ENCODE results near the gene NUP107. TPM values are rescaled to one million over a fixed set of nuclear protein-coding genes. Genes with fewer than 3 reads are reported as not detected.

The NUP107 gene
- total and polyA plus RNA-seq, 4 experiments from 2014 or later: 25.9 to 70.7 (median 54.4) TPM

GRCh38 chr12:68727776-68728175 lies 41.0 kb downstream of the NUP107 start:
- no peak for DNase-seq
- Mint-ChIP-seq H3K9me3 (no peaks in the 10 kb centered on the region), H3K4me3 (no peak overlapping the region), H3K36me3 (peaks cover 30 to 45% of the 10 kb centered on the region in 2 donors), H3K4me1 (no peaks in the 10 kb centered on the region), H3K27me3 (no peaks in the 10 kb centered on the region), H3K27ac (no peak overlapping the region)
- peaks cover 24% of the 10 kb centered on the region for H3K36me3 ChIP-seq (ENCODE audit: insufficient read depth, low read length)
- intact Hi-C loops (cut with micrococcal nuclease): no loop called here
- H3K27me3 ChIP-seq (ENCODE audit: insufficient read depth, low read length): no peaks in the 10 kb centered on the region
- no peak overlapping the region for H3K27ac ChIP-seq (ENCODE audit: low read depth, low read length)
- H3K4me1 ChIP-seq (ENCODE audit: insufficient read depth, low read length): no peaks in the 10 kb centered on the region
- CTCF ChIA-PET (ENCODE audit: partially characterized antibody): interaction anchor here (0.8 kb wide), 1 partner anchor 369 kb away, joined by 4 read pairs; no protein-coding TSS in a partner anchor
- no peak overlapping the region for H3K4me3 ChIP-seq (ENCODE audit: low read length in 2 of 2)
- POLR2A ChIA-PET (ENCODE audit: partially characterized antibody): no interaction called here
- no peaks in the 10 kb centered on the region for H3K9me3 ChIP-seq (ENCODE audit: control insufficient read depth in 1 of 2, low read length in 2 of 2)

GRCh38 chr12:68733661-68734071 lies 46.9 kb downstream of the NUP107 start:
- no peaks in the 10 kb centered on the region for H3K27me3 Mint-ChIP-seq
- Histone ChIP-seq H3K36me3 (ENCODE audit: insufficient read depth, low read length) (peaks cover 37% of the 10 kb centered on the region), H3K4me3 (ENCODE audit: low read length in 2 of 2) (no peak overlapping the region)

GRCh38 chr12:68739891-68740290 lies 53.1 kb downstream of the NUP107 start:
- ChIA-PET CTCF (ENCODE audit: partially characterized antibody) (interaction anchor here (1.0 kb wide), 1 partner anchor 97 kb away, joined by 3 read pairs; no protein-coding TSS in a partner anchor), POLR2A (ENCODE audit: partially characterized antibody) (interaction anchor here (0.6 kb wide), 1 partner anchor 16 kb away, joined by 4 read pairs; no protein-coding TSS in a partner anchor)
- Histone ChIP-seq H3K9me3 (ENCODE audit: control insufficient read depth in 1 of 2, low read length in 2 of 2) (no peaks in the 10 kb centered on the region), H3K4me1 (ENCODE audit: insufficient read depth, low read length) (no peaks in the 10 kb centered on the region), H3K36me3 (ENCODE audit: insufficient read depth, low read length) (peaks cover 13% of the 10 kb centered on the region), H3K27ac (ENCODE audit: low read depth, low read length) (no peak overlapping the region), H3K4me3 (ENCODE audit: low read length in 2 of 2) (no peak overlapping the region), H3K27me3 (ENCODE audit: insufficient read depth, low read length) (no peaks in the 10 kb centered on the region)
- intact Hi-C loops (cut with micrococcal nuclease): no loop called here
- H3K27me3 Mint-ChIP-seq: no peaks in the 10 kb centered on the region
- peaks cover 23 to 33% of the 10 kb centered on the region in 2 donors for H3K36me3 Mint-ChIP-seq
- H3K4me3 Mint-ChIP-seq: no peak overlapping the region
- DNase-seq: no peak
- peak overlapping the region in 1 of 7 donors; percentile 61 for H3K27ac Mint-ChIP-seq
- peaks cover 0 to 7% (median under 1%) of the 10 kb centered on the region in 4 donors for H3K4me1 Mint-ChIP-seq
- H3K9me3 Mint-ChIP-seq: no peaks in the 10 kb centered on the region

More at GRCh38 chr12:68733661-68734071, 46.9 kb downstream of the NUP107 start:
- Mint-ChIP-seq H3K27ac (peak overlapping the region in 1 of 7 donors; percentile 64), H3K9me3 (no peaks in the 10 kb centered on the region), H3K4me1 (no peaks in the 10 kb centered on the region), H3K4me3 (no peak overlapping the region), H3K36me3 (peaks cover 23 to 47% of the 10 kb centered on the region in 2 donors)
- no peaks in the 10 kb centered on the region for H3K4me1 ChIP-seq (ENCODE audit: insufficient read depth, low read length)
- no peak for DNase-seq
- ChIA-PET CTCF (ENCODE audit: partially characterized antibody) (no interaction called here), POLR2A (ENCODE audit: partially characterized antibody) (no interaction called here)
- H3K9me3 ChIP-seq (ENCODE audit: control insufficient read depth in 1 of 2, low read length in 2 of 2): no peaks in the 10 kb centered on the region
- intact Hi-C loops (cut with micrococcal nuclease): no loop called here
- H3K27me3 ChIP-seq (ENCODE audit: insufficient read depth, low read length): no peaks in the 10 kb centered on the region
- no peak overlapping the region for H3K27ac ChIP-seq (ENCODE audit: low read depth, low read length)

GRCh38 chr12:68743356-68743755 lies 56.6 kb downstream of the NUP107 start:
- H3K9me3 Mint-ChIP-seq: no peaks in the 10 kb centered on the region
- Histone ChIP-seq H3K9me3 (ENCODE audit: control insufficient read depth in 1 of 2, low read length in 2 of 2) (no peaks in the 10 kb centered on the region), H3K27me3 (ENCODE audit: insufficient read depth, low read length) (no peaks in the 10 kb centered on the region), H3K27ac (ENCODE audit: low read depth, low read length) (no peak overlapping the region), H3K36me3 (ENCODE audit: insufficient read depth, low read length) (peaks cover 3% of the 10 kb centered on the region), H3K4me3 (ENCODE audit: low read length in 2 of 2) (no peak overlapping the region), H3K4me1 (ENCODE audit: insufficient read depth, low read length) (peaks cover 21% of the 10 kb centered on the region)
- no peaks in the 10 kb centered on the region for H3K27me3 Mint-ChIP-seq
- H3K4me1 Mint-ChIP-seq: peaks cover 13 to 31% (median 22%) of the 10 kb centered on the region in 4 donors
- CTCF ChIA-PET (ENCODE audit: partially characterized antibody): no interaction called here
- H3K4me3 Mint-ChIP-seq: no peak overlapping the region
- H3K27ac Mint-ChIP-seq: peak overlapping the region in 1 of 7 donors; percentile 67
- POLR2A ChIA-PET (ENCODE audit: partially characterized antibody): no interaction called here
- DNase-seq: no peak
- intact Hi-C loops (cut with micrococcal nuclease): no loop called here
- H3K36me3 Mint-ChIP-seq: peaks cover 14 to 30% of the 10 kb centered on the region in 2 donors

GRCh38 chr12:68745376-68745903 lies 58.7 kb downstream of the NUP107 start:
- Mint-ChIP-seq H3K4me1 (peaks cover 26 to 46% (median 35%) of the 10 kb centered on the region in 4 donors), H3K36me3 (peaks cover 13 to 27% of the 10 kb centered on the region in 2 donors), H3K9me3 (no peaks in the 10 kb centered on the region), H3K4me3 (peak overlapping the region; percentile 92 to 99 (median 98)), H3K27me3 (no peaks in the 10 kb centered on the region), H3K27ac (peak overlapping the region; percentile 89 to 97 (median 93))
- ChIA-PET CTCF (ENCODE audit: partially characterized antibody) (interaction anchor here (0.9 to 2.5 kb wide), 6 partner anchors 63 to 522 kb away, joined by 3 to 16 read pairs (median 3); partner anchors contain the start of gene MDM2), POLR2A (ENCODE audit: partially characterized antibody) (interaction anchor here (0.6 to 4.3 kb wide), 11 partner anchors 9 to 1476 kb away, joined by 3 to 93 read pairs (median 4); partner anchors contain the start of genes CAND1, MDM2, NUP107 and RAP1B)
- Histone ChIP-seq H3K4me1 (ENCODE audit: insufficient read depth, low read length) (peaks cover 21% of the 10 kb centered on the region), H3K27ac (ENCODE audit: low read depth, low read length) (peak overlapping the region; percentile 69), H3K9me3 (ENCODE audit: control insufficient read depth in 1 of 2, low read length in 2 of 2) (no peaks in the 10 kb centered on the region), H3K27me3 (ENCODE audit: insufficient read depth, low read length) (no peaks in the 10 kb centered on the region), H3K4me3 (ENCODE audit: low read length in 2 of 2) (peak overlapping the region; percentile 74 to 78), H3K36me3 (ENCODE audit: insufficient read depth, low read length) (no peaks in the 10 kb centered on the region)
- no peak for DNase-seq
- intact Hi-C loops (cut with micrococcal nuclease): loop anchor here (5.0 kb wide), 1 partner anchor 388 kb away; no protein-coding TSS in a partner anchor

- Mint-ChIP-seq H3K9me3 (no peaks in the 10 kb centered on the region), H3K27me3 (no peaks in the 10 kb centered on the region), H3K4me1 (peaks cover 26 to 46% (median 35%) of the 10 kb centered on the region in 4 donors), H3K27ac (peak within 1 kb of the TSS; percentile 89 to 97 (median 93)), H3K36me3 (peaks cover 16 to 29% of the 10 kb centered on the region in 2 donors), H3K4me3 (peak within 1 kb of the TSS; percentile 92 to 99 (median 98))
- no peaks in the 10 kb centered on the region for H3K9me3 ChIP-seq (ENCODE audit: control insufficient read depth in 1 of 2, low read length in 2 of 2)
- H3K27me3 ChIP-seq (ENCODE audit: insufficient read depth, low read length): no peaks in the 10 kb centered on the region
- H3K4me3 ChIP-seq (ENCODE audit: low read length in 2 of 2): peak within 1 kb of the TSS; percentile 74 to 78
- ChIA-PET POLR2A (ENCODE audit: partially characterized antibody) (interaction anchor here (0.6 to 4.3 kb wide), 14 partner anchors 10 to 1477 kb away, joined by 3 to 93 read pairs (median 4); partner anchors contain the start of genes CAND1, MDM2, NUP107 and RAP1B), CTCF (ENCODE audit: partially characterized antibody) (interaction anchor here (0.9 to 2.5 kb wide), 7 partner anchors 62 to 523 kb away, joined by 3 to 16 read pairs (median 3); partner anchors contain the start of gene MDM2)
- H3K4me1 ChIP-seq (ENCODE audit: insufficient read depth, low read length): peaks cover 21% of the 10 kb centered on the region
- H3K27ac ChIP-seq (ENCODE audit: low read depth, low read length): peak within 1 kb of the TSS; percentile 69
- peak; percentile 86 to 91 (median 88) for DNase-seq
- H3K36me3 ChIP-seq (ENCODE audit: insufficient read depth, low read length): no peaks in the 10 kb centered on the region
- intact Hi-C loops (cut with micrococcal nuclease): loop anchor here (1.0 to 5.0 kb wide), 4 partner anchors 60 to 389 kb away; partner anchors contain the start of genes NUP107 and RAP1B
Observed at GRCh38 chr12:68745904-68746571, 59.3 kb downstream of the NUP107 start, which contains the start of gene SLC35E3. SLC35E3 (plus strand) TSS chr12:68746176; CDS start chr12:68746378, 202 bp downstream.
